BLaER1 (cell line): ENCODE data around the gene APOBEC2.

Experiments used
- H3K27ac ChIP-seq: shearing (Covaris generic); formaldehyde crosslinking; 2 replicates; pipeline ENCODE4 v1.8.1; 2022
- H3K27me3 ChIP-seq: shearing (Covaris generic); formaldehyde crosslinking; 2 replicates; pipeline ENCODE4 v1.8.1; 2022
- H3K36me3 ChIP-seq: shearing (Covaris generic); formaldehyde crosslinking; 2 replicates; pipeline ENCODE4 v1.8.1; 2022
- H3K4me1 ChIP-seq: shearing (Covaris generic); formaldehyde crosslinking; 2 replicates; pipeline ENCODE4 v1.8.1; 2022
- H3K4me2 ChIP-seq: shearing (Covaris generic); formaldehyde crosslinking; 2 replicates; pipeline ENCODE4 v1.8.1; 2022
- H3K4me3 ChIP-seq: shearing (Covaris generic); formaldehyde crosslinking; 2 replicates; pipeline ENCODE4 v1.8.1; 2022
- H3K9ac ChIP-seq: shearing (Covaris generic); formaldehyde crosslinking; 2 replicates; pipeline ENCODE4 v1.8.1; 2022
- H3K9me3 ChIP-seq: shearing (Covaris generic); formaldehyde crosslinking; 2 replicates; pipeline ENCODE4 v1.8.1; 2022
- H4K20me1 ChIP-seq: shearing (Covaris generic); formaldehyde crosslinking; 2 replicates; pipeline ENCODE4 v1.8.1; 2022
- Cebpa-rat ChIP-seq: shearing (Covaris generic); IDR thresholded peaks from 2 replicates; pipeline ENCODE4 v1.8.1; 2022

The APOBEC2 gene

DNA sequence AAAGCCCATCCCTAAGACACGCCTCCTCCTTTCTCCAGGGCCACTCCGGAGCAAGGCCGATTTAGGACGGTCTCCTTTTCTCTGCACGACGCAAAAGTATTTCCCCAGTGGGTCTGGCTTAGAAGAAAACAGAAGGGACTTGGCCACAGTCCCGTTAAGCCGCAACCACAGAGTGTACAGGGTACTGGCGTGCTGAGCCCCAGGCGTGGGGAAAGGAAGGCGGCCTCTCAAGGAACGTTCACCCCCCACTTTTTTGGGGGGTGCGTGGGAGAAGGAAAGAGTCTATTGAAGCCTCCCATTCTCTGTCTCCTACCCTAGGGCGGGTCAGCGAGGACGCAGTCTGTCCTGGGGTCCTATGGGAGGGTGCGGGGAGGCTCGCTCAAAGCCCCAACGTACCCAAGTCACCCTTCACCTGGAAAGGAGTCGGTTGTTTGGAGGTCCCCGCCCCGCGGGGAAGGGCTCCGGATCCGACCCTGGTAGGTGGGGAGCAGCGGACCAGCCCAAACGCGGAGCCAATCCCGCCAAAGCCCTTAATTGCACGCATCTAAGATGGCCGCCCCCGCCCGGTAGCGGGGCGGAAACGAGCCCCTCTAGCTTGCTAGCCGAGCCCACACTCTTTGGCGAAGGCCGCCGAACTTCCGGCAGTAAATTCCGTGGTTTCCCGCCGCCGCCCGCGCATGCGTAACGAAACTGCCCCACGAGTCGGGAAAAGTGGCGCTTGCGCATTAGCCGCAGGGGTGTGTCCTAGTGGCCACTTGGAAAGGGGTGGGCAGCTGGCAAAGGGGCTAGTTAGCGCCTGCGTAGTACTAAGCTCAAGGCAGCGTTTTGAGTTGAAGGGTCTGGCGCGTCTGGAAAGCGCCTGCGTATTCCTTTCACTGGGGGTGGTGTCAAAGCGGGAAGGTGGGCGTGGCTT is 19.2 kb downstream of the APOBEC2 start, which contains the start of gene OARD1:
OARD1 (minus strand) TSS at position 434 of the 913 bp plus-strand sequence. CDS start 722 bp downstream, outside the sequence.
- H3K4me1 ChIP-seq: peaks cover 42% of the 10 kb centered on the region
- H3K9me3 ChIP-seq: no peaks in the 10 kb centered on the region
- no peak for TF ChIP-seq Cebpa-rat
- H3K36me3 ChIP-seq: peaks cover 23% of the 10 kb centered on the region
- peak within 1 kb of the TSS; percentile 99 for H3K27ac ChIP-seq
- H3K4me2 ChIP-seq: peak within 1 kb of the TSS; percentile 97
- peak within 1 kb of the TSS; percentile 93 for H3K4me3 ChIP-seq
- no peaks in the 10 kb centered on the region for H3K27me3 ChIP-seq
- H3K9ac ChIP-seq: peak within 1 kb of the TSS; percentile 97
- H4K20me1 ChIP-seq: peaks cover 41% of the 10 kb centered on the region

DNA sequence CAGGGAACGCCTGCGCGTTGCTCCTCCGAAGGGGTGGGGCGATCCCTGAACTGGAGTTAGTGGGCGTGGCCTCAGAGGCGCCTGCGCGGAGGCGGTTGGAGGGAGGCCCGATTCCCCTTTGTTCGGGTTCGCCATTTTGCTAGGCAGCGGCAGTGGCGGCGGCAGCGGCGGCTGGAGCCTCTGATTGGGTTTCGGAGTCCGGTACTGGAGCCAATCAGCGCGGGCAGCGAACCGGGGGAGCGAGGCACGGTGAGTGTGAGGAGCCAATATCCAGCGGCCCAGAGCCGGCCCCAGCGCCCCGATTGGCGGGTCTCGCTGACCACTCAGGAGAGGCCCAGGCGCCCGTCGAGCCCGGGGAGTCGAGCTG is 19.8 kb downstream of the APOBEC2 start, which contains the start of gene NFYA:
NFYA (plus strand) TSS at position 139 of the 367 bp plus-strand sequence. CDS start 6,116 bp downstream, outside the sequence.
- Histone ChIP-seq H3K4me2 (peak within 1 kb of the TSS; percentile 97), H4K20me1 (peaks cover 48% of the 10 kb centered on the region), H3K4me1 (peaks cover 49% of the 10 kb centered on the region), H3K36me3 (peaks cover 22% of the 10 kb centered on the region; the same call in 1 of the 2 replicates), H3K27ac (peak within 1 kb of the TSS; percentile 99), H3K27me3 (no peaks in the 10 kb centered on the region), H3K9me3 (no peaks in the 10 kb centered on the region), H3K9ac (peak within 1 kb of the TSS; percentile 97), H3K4me3 (peak within 1 kb of the TSS; percentile 93)
- no peak for TF ChIP-seq Cebpa-rat

DNA sequence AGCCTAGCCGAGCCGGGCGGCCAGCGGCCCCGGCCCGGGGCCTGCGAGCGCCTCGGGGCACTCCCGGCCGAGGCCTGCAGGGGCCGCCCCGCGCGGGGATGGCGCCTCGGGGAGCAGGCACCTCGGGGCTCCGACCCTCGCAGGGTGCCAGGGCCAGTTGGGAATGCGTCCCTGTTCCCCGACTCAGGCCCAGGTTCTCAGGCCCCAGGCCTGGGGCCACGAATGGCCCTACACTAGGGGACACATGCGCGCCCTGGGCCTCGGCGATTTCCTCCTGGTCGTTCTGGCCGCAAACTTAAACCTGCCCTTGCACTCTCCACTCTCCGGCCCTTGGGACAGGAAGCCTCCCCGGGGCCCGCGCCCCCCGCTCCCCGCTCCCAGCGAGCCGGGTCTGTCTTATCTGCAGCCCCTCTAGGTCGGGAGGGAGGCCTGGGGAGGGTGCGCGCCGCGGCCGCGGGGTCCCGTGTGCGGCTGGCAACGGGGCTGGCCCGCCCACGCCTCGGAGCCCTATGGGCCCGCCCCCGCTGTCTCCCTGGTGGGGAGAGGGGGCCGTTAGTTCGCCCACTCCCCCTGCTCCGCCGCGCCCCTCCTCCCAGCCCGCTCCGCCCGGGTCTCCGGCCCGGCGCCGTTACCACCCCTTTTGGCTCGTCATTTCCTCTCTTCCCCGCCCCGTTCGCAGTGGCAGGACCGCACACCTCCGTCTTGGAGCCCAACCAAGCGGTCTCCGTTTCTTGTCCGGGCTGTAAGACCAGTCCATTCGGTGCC is 20.4 kb downstream of the APOBEC2 start:
- H3K27me3 ChIP-seq: no peaks in the 10 kb centered on the region
- peak overlapping the region; percentile 97 for H3K9ac ChIP-seq
- H3K4me1 ChIP-seq: peaks cover 54% of the 10 kb centered on the region
- peak overlapping the region; percentile 99 for H3K27ac ChIP-seq
- peak overlapping the region; percentile 97 for H3K4me2 ChIP-seq
- peaks cover 17% of the 10 kb centered on the region; the same call in 1 of the 2 replicates for H3K36me3 ChIP-seq
- no peak for TF ChIP-seq Cebpa-rat
- peak overlapping the region; percentile 93 for H3K4me3 ChIP-seq
- H3K9me3 ChIP-seq: no peaks in the 10 kb centered on the region
- peaks cover 53% of the 10 kb centered on the region for H4K20me1 ChIP-seq

DNA sequence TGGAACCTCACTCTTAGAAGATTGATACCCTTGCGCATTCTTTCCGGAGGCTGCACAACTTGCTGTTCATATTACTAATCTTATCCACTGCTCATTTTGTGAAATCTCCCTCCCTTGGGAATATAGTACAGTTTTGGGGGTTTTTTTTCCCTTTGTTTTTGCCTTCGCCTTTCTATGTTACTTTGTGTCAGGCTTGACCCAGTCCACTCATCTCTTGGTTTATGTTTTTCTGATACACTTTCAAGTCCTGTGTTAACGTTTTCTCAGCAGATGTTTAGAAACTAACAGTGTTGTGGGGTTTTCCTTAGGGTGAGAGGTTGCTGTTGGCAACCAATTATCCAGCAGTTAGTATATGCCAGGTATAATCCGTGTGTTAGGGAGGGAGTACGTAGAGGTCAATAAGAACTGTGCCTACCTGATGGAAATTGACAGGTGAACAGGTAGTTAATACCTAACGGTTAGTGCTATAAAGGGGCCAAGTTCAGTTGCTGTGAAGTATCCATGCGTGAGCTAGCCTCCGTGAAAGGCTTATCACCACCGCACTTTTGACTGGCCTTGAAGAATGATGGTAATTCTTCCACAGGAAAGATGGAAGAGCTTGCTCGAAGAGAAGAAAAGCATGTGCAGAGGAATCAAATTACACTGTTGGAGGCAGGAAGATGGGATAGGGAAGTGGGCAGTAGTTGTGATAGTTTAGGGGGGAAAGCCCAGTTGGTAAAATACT is 21.1 kb downstream of the APOBEC2 start:
- H3K9me3 ChIP-seq: no peaks in the 10 kb centered on the region
- H4K20me1 ChIP-seq: peaks cover 61% of the 10 kb centered on the region
- peak overlapping the region; percentile 97 for H3K4me2 ChIP-seq
- H3K27ac ChIP-seq: peak overlapping the region; percentile 99
- H3K36me3 ChIP-seq: peaks cover 21% of the 10 kb centered on the region
- peak overlapping the region; percentile 97 for H3K9ac ChIP-seq
- TF ChIP-seq Cebpa-rat: no peak
- peak overlapping the region; percentile 93 for H3K4me3 ChIP-seq
- H3K27me3 ChIP-seq: no peaks in the 10 kb centered on the region
- H3K4me1 ChIP-seq: peaks cover 62% of the 10 kb centered on the region

DNA sequence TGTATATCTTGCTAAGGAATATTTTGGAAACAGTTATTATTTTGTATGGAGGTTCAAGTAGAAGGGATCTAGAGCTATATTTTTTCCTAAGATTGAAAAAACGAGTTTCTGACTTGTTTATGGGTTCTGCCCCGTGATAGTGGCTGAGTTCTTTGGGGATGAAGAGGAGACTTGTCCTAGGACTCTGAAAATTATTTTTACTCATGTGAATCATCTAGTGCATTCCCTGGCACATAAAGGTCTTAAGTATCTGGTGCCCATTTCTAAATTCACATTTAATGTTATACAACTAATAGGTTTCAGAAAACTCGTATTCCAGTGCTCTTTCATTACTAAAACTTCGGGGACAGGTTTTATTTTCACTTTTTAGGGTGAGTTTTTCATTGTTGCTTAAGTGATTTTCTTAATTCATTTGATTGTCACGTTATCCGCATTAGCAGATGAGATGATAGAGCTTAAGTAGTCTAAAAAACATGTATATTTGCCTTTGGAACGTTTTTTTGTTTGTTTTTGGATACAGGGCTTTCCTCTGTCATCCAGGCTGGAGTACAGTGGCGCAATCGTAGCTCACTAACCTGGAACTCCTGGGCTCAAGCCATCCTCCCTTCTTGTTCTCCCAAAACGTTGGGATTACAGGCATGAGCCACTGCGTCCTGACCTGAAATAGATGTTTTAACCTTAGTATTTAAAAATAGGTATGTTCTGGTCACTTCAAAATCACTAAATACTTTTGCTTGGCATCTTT is 21.9 kb downstream of the APOBEC2 start:
- no peak for TF ChIP-seq Cebpa-rat
- peaks cover 28% of the 10 kb centered on the region for H3K36me3 ChIP-seq
- peaks cover 69% of the 10 kb centered on the region for H3K4me1 ChIP-seq
- H3K4me2 ChIP-seq: peak overlapping the region; percentile 97
- H4K20me1 ChIP-seq: peaks cover 68% of the 10 kb centered on the region
- H3K9ac ChIP-seq: peak overlapping the region; percentile 97
- H3K9me3 ChIP-seq: no peaks in the 10 kb centered on the region
- peak overlapping the region; percentile 99; the same call in 1 of the 2 replicates for H3K27ac ChIP-seq
- no peaks in the 10 kb centered on the region for H3K27me3 ChIP-seq
- peak overlapping the region; percentile 93 for H3K4me3 ChIP-seq

DNA sequence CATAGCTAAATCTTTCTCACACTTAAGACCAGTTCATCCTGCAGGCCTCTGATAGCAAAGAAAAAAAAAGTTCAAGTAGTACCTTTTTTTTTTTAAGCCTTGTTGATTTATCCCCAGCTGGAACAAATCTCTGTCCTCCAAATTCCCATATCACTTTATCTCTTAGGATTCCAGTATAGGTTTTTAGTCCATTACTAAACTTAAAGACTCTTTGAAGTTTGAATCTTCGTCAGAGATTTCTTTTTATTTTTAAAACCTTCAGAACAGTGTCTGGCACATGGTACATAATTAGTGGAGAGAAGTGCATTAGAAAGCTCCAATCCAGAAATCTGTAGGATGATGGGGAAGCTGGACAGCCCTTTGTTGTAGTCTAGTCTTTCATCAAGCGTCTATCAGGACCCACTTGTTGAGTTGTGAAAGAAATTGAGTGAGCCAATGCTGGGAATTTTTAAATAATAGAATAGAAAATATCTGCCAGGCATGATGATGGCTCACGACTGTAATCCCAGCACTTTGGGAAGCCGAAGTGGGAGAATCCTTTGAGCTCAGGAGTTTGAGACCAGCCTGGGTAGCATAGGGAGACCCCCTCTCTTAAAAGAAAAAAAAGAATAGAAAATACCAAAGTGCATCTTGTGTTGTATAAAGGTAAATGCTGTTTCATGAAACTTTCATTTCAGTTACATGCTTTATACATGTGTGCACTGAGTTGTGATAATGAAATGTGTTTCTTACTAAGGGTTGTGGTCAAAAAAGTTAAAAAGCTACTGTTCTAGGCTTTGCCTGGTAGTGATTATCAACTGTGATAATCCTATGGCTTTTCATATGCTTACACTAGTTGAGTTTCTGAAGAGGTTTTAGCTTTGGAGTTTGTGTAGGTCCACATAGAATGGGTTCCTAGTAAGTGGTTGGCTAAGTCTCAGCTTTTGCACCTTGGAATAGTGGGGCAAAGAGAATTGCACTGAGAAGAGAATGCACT is 22.9 kb downstream of the APOBEC2 start:
- Histone ChIP-seq H3K27me3 (no peaks in the 10 kb centered on the region), H3K36me3 (peaks cover 39% of the 10 kb centered on the region), H3K9me3 (no peaks in the 10 kb centered on the region), H3K9ac (no peak overlapping the region), H4K20me1 (peaks cover 79% of the 10 kb centered on the region), H3K4me1 (peaks cover 72% of the 10 kb centered on the region), H3K4me3 (no peak overlapping the region), H3K27ac (no peak overlapping the region), H3K4me2 (peak overlapping the region; percentile 97)
- TF ChIP-seq Cebpa-rat: no peak

DNA sequence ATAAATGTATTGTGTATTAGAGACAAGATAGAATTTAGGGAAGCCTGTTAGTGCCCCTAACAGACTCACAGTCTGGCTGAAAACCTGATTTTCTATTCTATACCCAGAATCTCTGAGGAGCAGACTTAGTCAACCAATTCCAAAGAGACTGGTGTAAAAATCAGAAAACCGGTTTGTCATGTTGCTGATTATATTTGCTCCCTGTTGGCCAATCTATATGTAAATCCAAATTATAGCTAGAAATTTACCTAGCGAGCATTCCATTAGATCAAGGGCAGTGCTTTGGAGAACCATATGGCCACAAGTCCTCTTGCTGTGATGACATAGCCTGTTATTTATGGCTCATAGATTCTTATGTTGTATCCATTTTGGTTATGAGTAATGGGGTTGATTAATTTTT is 24.5 kb downstream of the APOBEC2 start:
- no peak for TF ChIP-seq Cebpa-rat
- Histone ChIP-seq H3K36me3 (peaks cover 55% of the 10 kb centered on the region), H3K27me3 (no peaks in the 10 kb centered on the region), H3K27ac (no peak overlapping the region), H4K20me1 (peaks cover 95% of the 10 kb centered on the region), H3K9me3 (no peaks in the 10 kb centered on the region), H3K9ac (no peak overlapping the region), H3K4me1 (peaks cover 68% of the 10 kb centered on the region), H3K4me3 (no peak overlapping the region), H3K4me2 (peak overlapping the region; percentile 10; the same call in 1 of the 2 replicates)

DNA sequence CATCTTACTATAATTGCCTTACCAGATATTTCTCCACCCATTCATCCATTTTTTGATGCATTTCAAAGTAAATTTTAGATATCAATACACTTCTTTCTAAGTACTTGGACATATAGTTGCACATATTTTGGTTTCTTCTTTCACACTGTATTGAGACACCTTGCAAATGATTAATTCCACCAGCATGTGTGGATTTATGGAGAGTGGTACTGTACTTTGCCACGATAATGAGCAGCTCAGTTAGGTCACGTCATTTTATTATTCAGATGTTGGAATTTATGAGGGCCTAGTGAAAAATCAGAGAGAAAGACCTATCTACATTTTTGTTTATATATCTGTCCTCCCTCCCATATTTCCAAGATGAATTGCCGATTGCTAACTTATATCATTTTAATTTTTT is 25.1 kb downstream of the APOBEC2 start:
- no peak overlapping the region for H3K9ac ChIP-seq
- H4K20me1 ChIP-seq: peaks cover 100% of the 10 kb centered on the region
- no peak overlapping the region for H3K4me3 ChIP-seq
- no peaks in the 10 kb centered on the region for H3K9me3 ChIP-seq
- peaks cover 68% of the 10 kb centered on the region for H3K4me1 ChIP-seq
- no peak for TF ChIP-seq Cebpa-rat
- H3K4me2 ChIP-seq: no peak overlapping the region
- peaks cover 60% of the 10 kb centered on the region for H3K36me3 ChIP-seq
- H3K27ac ChIP-seq: no peak overlapping the region
- H3K27me3 ChIP-seq: no peaks in the 10 kb centered on the region
